SK-N-SH (cell line): ENCODE data around the gene SPATA25. TPM values are rescaled to one million over a fixed set of nuclear protein-coding genes. Genes with fewer than 3 reads are reported as not detected.
A peak's percentile ranks its signal among the peaks of the same experiment; 100 is the strongest.

Experiments
- CTCF ChIA-PET: fragments of 300-600, 350-600 bp; formaldehyde crosslinking; extraction: SDS; loops from one replicate; lab custom pipeline; 2021; lab: Yijun Ruan, JAX
- POLR2A ChIA-PET: fragments of 350-600 bp; sonication (Branson Sonifier 250); formaldehyde crosslinking; extraction: SDS; loops from one replicate; lab custom pipeline; 2020; ENCODE audit warnings: antibody characterized with exemption, inconsistent platforms; lab: Yijun Ruan, JAX
- DNase-seq: peaks from one replicate; pipeline ENCODE4 v3.0.0; 2012
- H2AFZ ChIP-seq: fragments of 200-600 bp; sonication (generic); 2 replicates; pipeline ENCODE4 v1.8.1; 2016; ENCODE audit warnings: antibody characterized with exemption, mild to moderate bottlenecking, low read depth
- H3F3A ChIP-seq: fragments of 200-600 bp; sonication (generic); replicated peaks from 2 replicates; pipeline ENCODE3; 2016; ENCODE audit warnings: antibody characterized with exemption, mild to moderate bottlenecking; ENCODE audit not compliant: insufficient read depth
- H3K27ac ChIP-seq, 2 experiments: fragments of 200-500 bp in 1 of 2; fragments of 200-600 bp in 1 of 2; sonication (Bioruptor generic) in 1 of 2; sonication (generic), shearing (Covaris generic) in 1 of 2; 2 replicates each; pipeline versions ENCODE4 v1.5.1 to v1.6.1; 2014 to 2016; ENCODE audit warnings: low read depth in 2 of 2, inconsistent platforms in 1 of 2, low read length in 1 of 2, mild to moderate bottlenecking in 1 of 2, mixed read lengths in 1 of 2
- H3K27me3 ChIP-seq: fragments of 200-600 bp; sonication (generic), shearing (Covaris generic); 2 replicates; pipeline ENCODE4 v1.6.1; 2016; ENCODE audit warnings: mixed run types; ENCODE audit not compliant: insufficient read depth
- H3K36me3 ChIP-seq, 2 experiments: fragments of 200-500 bp in 1 of 2; fragments of 200-600 bp in 1 of 2; sonication (Bioruptor generic) in 1 of 2; sonication (generic) in 1 of 2; replicated peaks in 1 of 2; 2 replicates each; pipeline versions ENCODE3 to v1.5.1; 2014 to 2016; ENCODE audit warnings: low read length in 1 of 2, mild to moderate bottlenecking in 1 of 2; ENCODE audit not compliant: insufficient read depth in 2 of 2, control insufficient read depth in 1 of 2
- H3K4me1 ChIP-seq, 2 experiments: fragments of 200-500 bp in 1 of 2; fragments of 200-600 bp in 1 of 2; sonication (Bioruptor generic) in 1 of 2; sonication (generic), shearing (Covaris generic) in 1 of 2; 2 replicates each; pipeline versions ENCODE4 v1.5.1 to v1.6.1; 2014 to 2016; ENCODE audit warnings: low read depth in 1 of 2, low read length in 1 of 2, mixed run types in 1 of 2; ENCODE audit not compliant: insufficient read depth in 2 of 2, control insufficient read depth in 1 of 2
- H3K4me2 ChIP-seq: fragments of 200-600 bp; sonication (generic), shearing (Covaris generic); 2 replicates; pipeline ENCODE4 v1.6.1; 2017; ENCODE audit warnings: mixed run types
- H3K4me3 ChIP-seq, 2 experiments: fragments of 200-500 bp in 1 of 2; fragments of 200-600 bp in 1 of 2; sonication (Bioruptor generic) in 1 of 2; sonication (generic), shearing (Covaris generic) in 1 of 2; 2 replicates each; pipeline versions ENCODE4 v1.5.1 to v1.8.1; 2014 to 2016; ENCODE audit warnings: low read depth in 2 of 2, inconsistent platforms in 1 of 2, low read length in 1 of 2, mild to moderate bottlenecking in 1 of 2, mixed read lengths in 1 of 2, moderate library complexity in 1 of 2
- H3K79me2 ChIP-seq: fragments of 200-600 bp; sonication (generic); 2 replicates; pipeline ENCODE4 v1.8.1; 2017; ENCODE audit warnings: mild to moderate bottlenecking; ENCODE audit not compliant: insufficient read depth
- H3K9ac ChIP-seq: fragments of 200-600 bp; sonication (generic); 2 replicates; pipeline ENCODE4 v1.6.1; 2017; ENCODE audit warnings: mixed run types
- H3K9me2 ChIP-seq: fragments of 200-600 bp; sonication (generic); 2 replicates; pipeline ENCODE4 v1.6.1; 2017; ENCODE audit warnings: mixed run types
- H3K9me3 ChIP-seq: fragments of 200-600 bp; sonication (generic); 2 replicates; pipeline ENCODE4 v1.6.1; 2017; ENCODE audit warnings: mixed run types, mild to moderate bottlenecking, moderate library complexity
- H4K20me1 ChIP-seq: fragments of 200-600 bp; sonication (generic); 2 replicates; pipeline ENCODE4 v1.6.1; 2017; ENCODE audit warnings: mild to moderate bottlenecking, mixed run types; ENCODE audit not compliant: insufficient read depth
- CHD2 ChIP-seq: fragments of 150-350 bp; IDR thresholded peaks from 2 replicates; pipeline ENCODE4 v1.6.1; 2018; ENCODE audit warnings: low read length; ENCODE audit not compliant: partially characterized antibody
- CTCF ChIP-seq: fragments of 200-600 bp; sonication (generic); IDR thresholded peaks from 2 replicates; pipeline ENCODE4 v1.6.1; 2017; ENCODE audit warnings: antibody characterized with exemption, mild to moderate bottlenecking, moderate library complexity
- ELF1 ChIP-seq: IDR thresholded peaks from 2 replicates; pipeline ENCODE4 v1.4.0; 2012
- EP300 ChIP-seq, 2 experiments: IDR thresholded peaks; 2 replicates each; pipeline versions ENCODE4 v1.4.0 to v1.6.1; 2012; ENCODE audit warnings: borderline replicate concordance in 1 of 2, low read depth in 1 of 2, low read length in 1 of 2
- EZH2phosphoT487 ChIP-seq: fragments of 200-600 bp; sonication (generic); IDR thresholded peaks from 2 replicates; pipeline ENCODE4 v1.6.1; 2017; ENCODE audit warnings: low read depth, mixed run types, mild to moderate bottlenecking, antibody characterized with exemption, moderate library complexity, borderline replicate concordance
- FOSL2 ChIP-seq: IDR thresholded peaks from 2 replicates; pipeline ENCODE4 v1.4.0; 2012; ENCODE audit warnings: low read depth, mild to moderate bottlenecking, moderate library complexity, borderline replicate concordance
- FOXJ3 ChIP-seq: sonication (generic); formaldehyde crosslinking; IDR thresholded peaks from 2 replicates; pipeline ENCODE4 v1.5.1; 2020; ENCODE audit warnings: mild to moderate bottlenecking, missing genetic modification reagents
- GABPA ChIP-seq: IDR thresholded peaks from 2 replicates; pipeline ENCODE4 v1.4.0; 2012; ENCODE audit warnings: low read depth, mild to moderate bottlenecking
- GATA2 ChIP-seq: sonication (generic); formaldehyde crosslinking; IDR thresholded peaks from 2 replicates; pipeline ENCODE4 v1.5.0; 2020; ENCODE audit warnings: mild to moderate bottlenecking, missing genetic modification reagents
- JUND ChIP-seq: IDR thresholded peaks from 2 replicates; pipeline ENCODE4 v1.4.0; 2012
- MAX ChIP-seq: IDR thresholded peaks from 2 replicates; pipeline ENCODE4 v1.4.0; 2012; ENCODE audit warnings: low read depth
- MXI1 ChIP-seq: IDR thresholded peaks from 2 replicates; pipeline ENCODE4 v1.6.1; 2012; ENCODE audit warnings: mild to moderate bottlenecking, low read depth, low read length, improper control_type of control experiment
- NRF1 ChIP-seq: IDR thresholded peaks from 2 replicates; pipeline ENCODE4 v1.6.1; 2012; ENCODE audit warnings: low read depth, mild to moderate bottlenecking, low read length
- PBX3 ChIP-seq: IDR thresholded peaks from 2 replicates; pipeline ENCODE4; 2012
- RAD21 ChIP-seq: IDR thresholded peaks from 2 replicates; pipeline ENCODE4 v1.6.1; 2012; ENCODE audit warnings: mild to moderate bottlenecking, low read length
- RCOR1 ChIP-seq: fragments of 150-350 bp; IDR thresholded peaks from 2 replicates; pipeline ENCODE4 v1.6.1; 2017; ENCODE audit warnings: antibody characterized with exemption, low read length
- REST ChIP-seq: IDR thresholded peaks from 2 replicates; pipeline ENCODE4 v1.6.1; 2012; ENCODE audit warnings: mild to moderate bottlenecking, low read depth, low read length, moderate library complexity
- RFX5 ChIP-seq: IDR thresholded peaks from 2 replicates; pipeline ENCODE4 v1.6.1; 2012; ENCODE audit warnings: mild to moderate bottlenecking, improper control_type of control experiment, low read length
- RXRA ChIP-seq: IDR thresholded peaks from 2 replicates; pipeline ENCODE4 v1.4.0; 2012; ENCODE audit warnings: low read depth, mild to moderate bottlenecking, borderline replicate concordance
- SIN3A ChIP-seq: IDR thresholded peaks from 2 replicates; pipeline ENCODE4 v1.6.1; 2012; ENCODE audit warnings: low read depth, mild to moderate bottlenecking, low read length, moderate library complexity, borderline replicate concordance
- SMC3 ChIP-seq: IDR thresholded peaks from 2 replicates; pipeline ENCODE4 v1.6.1; 2012; ENCODE audit warnings: low read depth, low read length, improper control_type of control experiment
- TAF1 ChIP-seq: IDR thresholded peaks from 2 replicates; pipeline ENCODE4 v1.6.1; 2012; ENCODE audit warnings: low read depth, mild to moderate bottlenecking, low read length, moderate library complexity, borderline replicate concordance
- TCF12 ChIP-seq: IDR thresholded peaks from 2 replicates; pipeline ENCODE4 v1.4.0; 2012
- TEAD4 ChIP-seq: IDR thresholded peaks from 2 replicates; pipeline ENCODE4 v1.4.0; 2012; ENCODE audit warnings: mild to moderate bottlenecking, borderline replicate concordance; ENCODE audit not compliant: insufficient read depth
- USF1 ChIP-seq: IDR thresholded peaks from 2 replicates; pipeline ENCODE4 v1.4.0; 2012; ENCODE audit warnings: low read depth, borderline replicate concordance
- YY1 ChIP-seq: IDR thresholded peaks from 2 replicates; pipeline ENCODE4 v1.4.0; 2012; ENCODE audit warnings: low read depth, mild to moderate bottlenecking
- WGBS: methylation state at CpG from one replicate; pipeline ENCODE4 v1.1.6; 2017; ENCODE audit warnings: low lambda C conversion rate; 5-methylcytosine and 5-hydroxymethylcytosine counted together
- polyA plus RNA-seq, 3 experiments: library from polyadenylated mRNA; depleted of rRNA; stranded (reverse); fragments of >200 nt; gene quantifications; 2 replicates each; pipeline ENCODE4 v1.2.3, GENCODE V29; 2012

SPATA25 gene
- polyA plus RNA-seq, 1 of the 3 experiments (the other 2 are of a cell fraction), result 1.3 TPM

GRCh38 chr20:45857114-45857881 lies 30.1 kb downstream of the SPATA25 start, which contains the start of the genes ACOT8 and ZSWIM3:
ACOT8 (minus strand) TSS chr20:45857392; CDS start chr20:45857315, 77 bp downstream.
ZSWIM3 (plus strand) TSS chr20:45857614; CDS start chr20:45857826, 212 bp downstream.
- POLR2A ChIA-PET, result interaction anchor here (1.4 to 1.8 kb wide), 2 partner anchors 18 to 33 kb away, joined by 4 to 5 read pairs; partner anchors contain the start of genes CTSA and NEURL2
- no peaks in the 10 kb centered on the region for H4K20me1 ChIP-seq
- peak; percentile 99 for DNase-seq
- no peaks in the 10 kb centered on the region for H3K27me3 ChIP-seq
- H3K9me3 ChIP-seq, result no peaks in the 10 kb centered on the region
- H3F3A ChIP-seq, result no peaks in the 10 kb centered on the region
- peak within 1 kb of the TSS; percentile 84 for H3K4me2 ChIP-seq
- H3K27ac ChIP-seq, result peak within 1 kb of the TSS in 1 of 2 experiments; percentile 71; a peak in 2 of 4 replicates
- peak within 1 kb of the TSS; percentile 70 for H3K9ac ChIP-seq
- H3K79me2 ChIP-seq, result peaks cover 25% of the 10 kb centered on the region
- CTCF ChIA-PET, result interaction anchor here (0.8 to 1.3 kb wide), 3 partner anchors 16 to 130 kb away, joined by 3 to 6 read pairs (median 4); partner anchors contain the start of genes CTSA and NEURL2
- H3K4me1 ChIP-seq, result peaks cover 8 to 13% of the 10 kb centered on the region in 2 experiments; a peak in 2 of 4 replicates
- H3K4me3 ChIP-seq, result peak within 1 kb of the TSS; percentile 75
- H3K9me2 ChIP-seq, result no peaks in the 10 kb centered on the region
- 1% methylated on average over 26 of the region's 36 CpGs for WGBS
- peaks cover 6 to 8% of the 10 kb centered on the region in 2 experiments for H3K36me3 ChIP-seq
- peak within 1 kb of the TSS; percentile 99 for H2AFZ ChIP-seq
- TF ChIP-seq MAX, result peak; percentile 52; the same call in 1 of the 2 replicates
- TF ChIP-seq USF1, result no peak
- TF ChIP-seq RCOR1, result no peak
- no peak for TF ChIP-seq GATA2
- no peak for TF ChIP-seq FOXJ3 (CRISPR knock-in tag)
- TF ChIP-seq TAF1, result peak; percentile 89; the same call in 1 of the 2 replicates
- TF ChIP-seq NRF1, result no peak
- TF ChIP-seq SMC3, result no peak
- TF ChIP-seq REST, result no peak
- TF ChIP-seq RXRA, result no peak
- peak; percentile 98 for TF ChIP-seq CHD2
- no peak; the same call in 1 of the 2 replicates for TF ChIP-seq JUND
- TF ChIP-seq GABPA, result peak; percentile 97
- TF ChIP-seq RAD21, result no peak
- peak; percentile 45; the same call in 1 of the 2 replicates for TF ChIP-seq YY1
- 0 out of 2 replicates have a peak, but pooled peaks have one; percentile 10 for TF ChIP-seq TCF12
- peak; percentile 100 for TF ChIP-seq PBX3
- TF ChIP-seq TEAD4, result no peak
- no peak for TF ChIP-seq RFX5
- peak; percentile 93 for TF ChIP-seq SIN3A
- TF ChIP-seq EZH2phosphoT487, result no peak
- TF ChIP-seq EP300 (IDR thresholded peaks at IDR 0.05; ENCODE audit: borderline replicate concordance in 1 of 2, low read depth in 1 of 2, low read length in 1 of 2), result no peak
- peak; percentile 82 for TF ChIP-seq MXI1
- TF ChIP-seq FOSL2, result no peak
- TF ChIP-seq CTCF, result no peak
- peak; percentile 91 for TF ChIP-seq ELF1
